SK-MEL-5 (cell line): ENCODE measurements around the gene LRIG2. TPM values are rescaled to one million over a fixed set of nuclear protein-coding genes. Genes with fewer than 3 reads are reported as not detected.

Source experiments
- total RNA-seq: library from RNA; depleted of rRNA; stranded (reverse); fragments of >200 nt; shearing (Covaris generic); gene quantifications from 2 replicates; pipeline ENCODE4 v1.2.3, GENCODE V29; 2014; rRNA removed

Gene LRIG2
- total RNA-seq, 1 experiment from 2014 or later, result 8.7 TPM

Other genes starting within 250 kb of the LRIG2 start
- 73.6 and 74.7 TPM in 2 replicates for gene SLC16A1, start 117.0 kb upstream of the LRIG2 start, total RNA-seq